ENCODE data around the gene HOXC10.
A peak's percentile ranks its signal among the peaks of the same experiment; 100 is the strongest.

Gene HOXC10

DNA sequence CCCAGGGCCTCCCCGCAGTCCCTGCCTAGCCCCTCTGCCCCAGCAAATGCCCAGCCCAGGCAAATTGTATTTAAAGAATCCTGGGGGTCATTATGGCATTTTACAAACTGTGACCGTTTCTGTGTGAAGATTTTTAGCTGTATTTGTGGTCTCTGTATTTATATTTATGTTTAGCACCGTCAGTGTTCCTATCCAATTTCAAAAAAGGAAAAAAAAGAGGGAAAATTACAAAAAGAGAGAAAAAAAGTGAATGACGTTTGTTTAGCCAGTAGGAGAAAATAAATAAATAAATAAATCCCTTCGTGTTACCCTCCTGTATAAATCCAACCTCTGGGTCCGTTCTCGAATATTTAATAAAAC is 45.5 kb downstream of the HOXC10 start:
- no peak for DNase-seq (ENCODE audit: low read depth)

DNA sequence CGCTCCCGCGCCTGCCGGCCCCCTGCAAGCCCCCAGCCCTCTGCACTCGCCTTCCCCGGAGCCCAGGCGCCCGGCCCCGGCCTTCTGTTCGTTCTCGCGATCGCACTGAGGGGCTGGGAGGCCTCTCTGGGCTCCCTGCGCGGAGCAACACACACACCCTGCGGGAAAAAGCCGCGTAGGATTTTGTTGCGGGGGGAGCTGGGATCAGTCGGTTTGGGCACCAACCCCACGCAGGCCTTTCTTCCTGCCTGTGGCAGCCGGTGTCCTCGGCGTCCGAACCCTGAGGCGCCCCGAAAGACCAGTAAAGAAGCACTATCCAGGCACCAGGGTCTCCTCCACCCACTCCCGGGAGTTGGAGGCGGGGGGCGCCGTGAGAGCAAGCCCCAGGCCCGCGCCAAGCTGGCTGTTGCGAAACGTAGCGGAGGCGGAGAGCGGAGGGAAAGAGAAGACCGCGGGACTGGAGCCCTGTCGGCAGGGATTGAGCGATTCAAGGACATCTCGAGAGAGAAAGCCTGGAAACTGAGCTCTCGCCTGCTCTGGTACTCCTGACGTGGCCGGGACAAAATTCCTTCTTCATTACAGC is 46.0 kb downstream of the HOXC10 start:
- DNase-seq (ENCODE audit: low read depth): no peak

DNA sequence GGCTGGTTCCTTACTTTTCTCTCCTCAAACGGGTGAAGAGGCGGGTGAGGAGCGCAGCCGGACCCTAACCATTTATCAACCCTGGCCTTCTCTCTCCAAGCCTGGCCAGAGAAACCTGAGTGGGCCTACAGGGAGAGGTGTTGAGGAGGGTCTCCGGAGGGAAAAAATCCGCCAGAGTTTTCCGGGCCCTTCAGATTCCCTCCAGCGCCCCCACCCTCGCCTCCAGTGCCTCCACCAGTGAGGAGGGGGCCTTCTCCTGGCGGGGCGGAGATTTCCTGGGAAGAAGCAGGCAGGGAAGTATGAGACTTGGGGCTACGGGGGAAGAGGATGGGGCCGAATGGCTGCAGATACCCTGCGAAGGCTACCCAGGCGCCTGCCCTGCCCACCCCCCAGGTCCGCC is 46.5 kb downstream of the HOXC10 start:
- DNase-seq (ENCODE audit: low read depth): no peak

DNA sequence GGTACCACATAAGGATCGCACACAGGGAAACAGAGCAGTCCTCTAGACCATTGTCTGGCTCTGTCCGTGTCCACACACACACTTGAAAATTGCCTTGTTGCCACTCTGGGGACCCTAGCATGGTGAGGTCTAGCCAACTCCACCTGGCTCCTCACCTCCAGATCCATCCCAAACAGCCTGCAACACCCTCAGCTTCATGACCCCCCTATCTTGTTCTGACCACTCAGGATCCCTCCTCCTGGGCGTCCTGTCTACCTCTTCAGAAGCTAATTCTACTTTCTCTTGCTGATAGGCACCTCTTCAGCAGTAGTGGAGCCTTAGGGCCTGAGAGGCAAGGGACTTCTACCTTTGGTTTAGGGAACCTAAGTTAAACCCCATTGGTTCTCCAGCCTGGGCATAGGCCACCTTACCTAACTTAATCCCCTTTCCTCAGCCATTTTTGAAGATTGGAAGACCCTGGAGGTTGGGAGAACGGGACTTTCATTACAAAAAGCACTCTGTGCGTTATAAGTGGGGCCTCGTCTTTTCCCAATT is 47.2 kb downstream of the HOXC10 start:
- no peak for DNase-seq (ENCODE audit: low read depth)

DNA sequence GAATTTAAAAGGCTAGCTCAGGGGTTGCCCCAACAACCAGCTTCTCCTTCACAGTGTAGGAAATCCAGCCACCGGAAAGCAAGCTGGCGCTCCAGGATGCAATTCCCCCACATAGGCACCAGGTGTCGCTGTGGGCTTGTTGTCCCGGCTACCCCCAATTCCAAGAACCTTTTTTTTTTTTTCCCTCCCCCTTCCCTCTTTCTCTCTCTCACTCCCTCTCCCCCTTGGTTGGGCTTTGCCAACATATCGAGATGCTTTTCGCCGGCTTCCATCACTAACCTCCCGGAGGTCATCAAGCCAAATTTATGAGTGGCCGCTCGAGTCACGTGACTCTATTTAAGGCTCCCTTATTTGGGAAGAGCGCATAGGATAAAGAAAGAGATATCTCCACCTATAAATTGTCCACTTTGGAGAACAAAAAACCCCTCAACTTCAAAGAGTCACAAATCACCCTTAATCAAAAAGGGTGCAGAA is 47.7 kb downstream of the HOXC10 start, which contains the start of gene HOXC5:
Gene HOXC5 (plus strand): TSS at position 424 of the 474 bp plus-strand sequence. CDS start 73 bp downstream, outside the sequence.
- peak; percentile 52 for DNase-seq (ENCODE audit: low read depth)

DNA sequence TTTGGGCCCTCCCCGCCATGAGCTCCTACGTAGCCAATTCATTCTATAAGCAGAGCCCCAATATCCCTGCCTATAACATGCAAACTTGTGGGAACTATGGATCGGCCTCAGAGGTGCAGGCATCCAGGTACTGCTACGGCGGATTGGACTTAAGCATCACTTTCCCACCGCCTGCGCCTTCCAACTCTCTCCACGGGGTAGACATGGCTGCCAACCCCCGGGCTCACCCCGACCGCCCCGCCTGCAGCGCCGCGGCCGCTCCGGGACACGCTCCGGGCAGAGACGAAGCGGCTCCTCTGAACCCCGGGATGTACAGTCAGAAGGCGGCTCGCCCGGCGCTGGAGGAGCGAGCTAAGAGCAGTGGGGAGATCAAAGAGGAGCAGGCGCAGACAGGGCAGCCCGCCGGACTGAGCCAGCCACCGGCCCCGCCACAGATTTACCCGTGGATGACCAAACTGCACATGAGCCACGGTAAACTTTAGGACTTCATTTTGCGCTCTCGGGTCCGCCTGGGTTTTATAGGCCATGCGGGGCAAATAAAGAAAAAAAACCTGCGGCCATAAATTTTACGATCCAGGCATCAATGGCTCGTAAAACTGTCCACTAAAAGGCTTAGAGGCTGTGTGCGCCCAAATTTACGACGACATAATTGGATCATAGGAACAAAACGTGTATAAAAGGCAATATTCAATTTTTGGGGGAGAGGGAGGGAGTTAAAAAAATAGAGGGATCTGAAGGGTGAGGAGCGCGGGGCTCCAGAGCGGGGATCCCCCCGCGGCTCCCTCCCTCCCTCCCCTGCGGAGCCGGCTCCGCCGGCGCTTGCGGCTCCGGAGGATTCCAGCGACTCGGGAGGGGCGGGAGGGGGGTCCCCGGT is 48.4 kb downstream of the HOXC10 start:
- DNase-seq (ENCODE audit: low read depth): no peak

DNA sequence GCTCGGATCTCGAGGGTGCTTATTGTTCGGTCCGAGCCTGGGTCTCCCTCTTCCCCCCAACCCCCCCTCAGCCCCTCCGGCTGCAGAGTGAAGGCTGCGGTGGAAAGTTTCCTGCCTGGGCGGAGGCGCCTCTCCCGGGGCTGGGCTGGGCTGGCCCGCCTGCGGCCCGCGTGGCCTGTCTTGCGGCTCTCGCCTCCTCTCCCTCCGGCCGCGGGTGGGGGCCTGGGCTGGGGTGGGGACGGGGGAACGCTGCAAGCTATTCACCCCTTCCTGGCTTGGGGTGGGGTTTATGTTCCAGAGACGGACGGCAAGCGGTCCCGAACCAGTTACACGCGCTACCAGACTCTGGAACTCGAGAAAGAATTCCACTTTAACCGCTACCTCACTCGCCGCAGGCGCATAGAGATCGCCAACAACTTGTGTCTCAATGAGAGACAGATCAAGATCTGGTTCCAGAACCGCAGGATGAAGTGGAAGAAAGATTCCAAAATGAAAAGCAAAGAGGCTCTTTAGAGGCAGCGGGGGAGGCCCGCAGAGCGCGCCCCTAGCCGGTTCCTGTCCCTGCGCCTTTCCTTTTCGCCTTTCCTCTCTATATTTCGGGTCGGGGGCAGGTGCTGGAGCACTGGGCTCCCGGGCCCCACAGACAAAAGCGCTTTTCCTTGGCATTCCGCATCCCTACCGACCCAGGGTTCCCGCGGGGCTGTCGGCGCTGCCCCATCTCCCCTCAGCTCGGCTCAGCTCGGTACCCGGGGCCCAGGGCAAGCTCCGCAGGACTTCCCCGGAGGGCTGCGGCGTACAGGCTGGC is 49.2 kb downstream of the HOXC10 start:
- no peak for DNase-seq (ENCODE audit: low read depth)

DNA sequence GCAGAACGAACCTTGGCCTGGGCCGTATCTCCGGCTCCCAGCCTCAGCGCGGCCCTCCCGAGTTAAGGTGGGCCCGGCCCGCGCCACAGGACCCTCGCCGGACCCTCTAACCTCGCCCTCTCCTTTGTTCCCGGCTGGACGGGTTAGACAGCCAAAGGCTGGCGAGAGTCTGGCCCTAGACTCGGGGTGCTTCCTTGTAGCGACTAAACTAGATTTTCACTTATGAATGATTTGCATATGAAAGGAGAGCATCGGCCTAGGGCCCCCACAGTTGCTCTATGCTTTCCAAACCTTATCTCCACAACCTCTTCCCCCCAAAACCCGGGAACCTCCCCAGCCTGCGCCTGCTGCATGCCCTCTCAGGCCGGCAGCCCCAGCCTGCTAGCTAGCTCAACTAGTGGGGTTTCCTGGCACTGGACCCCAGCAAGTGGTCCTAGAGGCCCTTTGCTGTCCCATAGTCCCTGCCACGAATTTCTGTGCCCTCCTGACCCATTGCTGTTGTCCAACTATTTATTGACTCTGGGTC is 49.9 kb downstream of the HOXC10 start:
- no peak for DNase-seq (ENCODE audit: low read depth)

DNA sequence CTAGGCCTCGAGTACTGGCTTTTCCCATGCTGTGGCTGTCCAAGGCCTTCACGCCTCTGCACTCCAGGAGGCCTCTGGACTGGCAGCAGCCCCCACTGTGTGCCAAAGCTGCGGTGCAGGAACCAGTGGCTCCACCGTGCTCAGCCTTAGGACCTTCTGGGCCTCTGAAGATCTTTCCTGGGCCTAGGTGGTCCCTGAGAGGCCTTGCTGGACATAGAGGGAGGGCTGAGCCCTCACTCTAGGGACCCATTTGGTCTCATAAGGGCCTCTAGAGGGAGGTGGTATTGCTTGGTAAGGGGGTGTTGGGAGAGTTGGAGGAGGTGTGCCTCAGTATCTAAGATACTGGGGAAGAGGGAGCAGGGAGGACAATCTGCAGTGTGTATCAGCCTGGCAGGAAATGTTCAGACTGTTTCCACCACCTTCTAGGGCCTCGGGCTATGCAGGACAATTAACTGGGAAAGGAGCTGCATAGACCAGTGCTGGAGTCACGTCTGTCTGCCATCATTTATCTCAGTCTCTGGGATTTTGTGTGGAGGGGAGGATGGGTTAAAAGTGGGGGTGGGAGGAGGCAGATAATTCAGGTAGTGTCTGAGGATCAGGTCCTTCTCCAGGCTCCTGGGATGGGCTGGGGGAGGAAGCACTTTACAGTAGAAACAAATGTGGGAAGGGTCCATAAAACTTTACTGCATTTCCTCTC is 50.8 kb downstream of the HOXC10 start:
- no peak for DNase-seq (ENCODE audit: low read depth)

DNA sequence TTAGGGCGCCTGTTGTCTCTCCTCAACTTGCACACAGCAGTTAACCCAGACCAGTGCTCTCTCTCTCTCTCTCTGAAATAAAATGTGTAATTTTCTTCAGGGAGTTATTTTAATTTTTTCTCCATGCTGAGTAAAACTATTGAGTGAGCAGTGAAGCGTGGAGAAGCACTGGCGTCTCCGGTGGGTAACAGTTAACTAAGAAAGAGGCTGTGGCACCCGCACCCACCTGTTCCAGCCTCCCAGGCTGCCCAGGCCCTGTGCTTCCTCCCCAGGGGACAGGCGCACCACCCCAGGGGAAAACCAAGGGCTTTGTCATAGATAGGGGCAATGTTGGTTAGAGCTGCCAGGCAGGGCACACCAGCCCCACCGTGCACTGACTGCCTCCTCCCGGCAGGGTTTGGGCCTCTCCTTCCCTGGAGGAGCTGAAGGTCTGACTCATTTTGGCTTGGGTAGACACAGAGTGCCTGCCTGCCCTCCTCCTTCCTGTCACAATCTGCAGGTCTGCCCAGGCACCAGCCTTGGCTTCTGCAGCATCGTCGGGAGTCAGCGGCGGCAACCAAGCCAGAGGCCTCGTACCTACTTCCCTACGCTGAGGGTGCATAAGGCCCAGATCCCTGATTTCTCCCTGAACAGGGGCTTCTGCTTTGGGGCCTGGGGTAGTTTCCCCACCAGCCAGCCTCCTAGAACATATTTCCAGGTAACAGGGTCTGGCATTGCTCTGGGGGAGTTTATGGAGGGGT is 51.8 kb downstream of the HOXC10 start:
- DNase-seq (ENCODE audit: low read depth): no peak

DNA sequence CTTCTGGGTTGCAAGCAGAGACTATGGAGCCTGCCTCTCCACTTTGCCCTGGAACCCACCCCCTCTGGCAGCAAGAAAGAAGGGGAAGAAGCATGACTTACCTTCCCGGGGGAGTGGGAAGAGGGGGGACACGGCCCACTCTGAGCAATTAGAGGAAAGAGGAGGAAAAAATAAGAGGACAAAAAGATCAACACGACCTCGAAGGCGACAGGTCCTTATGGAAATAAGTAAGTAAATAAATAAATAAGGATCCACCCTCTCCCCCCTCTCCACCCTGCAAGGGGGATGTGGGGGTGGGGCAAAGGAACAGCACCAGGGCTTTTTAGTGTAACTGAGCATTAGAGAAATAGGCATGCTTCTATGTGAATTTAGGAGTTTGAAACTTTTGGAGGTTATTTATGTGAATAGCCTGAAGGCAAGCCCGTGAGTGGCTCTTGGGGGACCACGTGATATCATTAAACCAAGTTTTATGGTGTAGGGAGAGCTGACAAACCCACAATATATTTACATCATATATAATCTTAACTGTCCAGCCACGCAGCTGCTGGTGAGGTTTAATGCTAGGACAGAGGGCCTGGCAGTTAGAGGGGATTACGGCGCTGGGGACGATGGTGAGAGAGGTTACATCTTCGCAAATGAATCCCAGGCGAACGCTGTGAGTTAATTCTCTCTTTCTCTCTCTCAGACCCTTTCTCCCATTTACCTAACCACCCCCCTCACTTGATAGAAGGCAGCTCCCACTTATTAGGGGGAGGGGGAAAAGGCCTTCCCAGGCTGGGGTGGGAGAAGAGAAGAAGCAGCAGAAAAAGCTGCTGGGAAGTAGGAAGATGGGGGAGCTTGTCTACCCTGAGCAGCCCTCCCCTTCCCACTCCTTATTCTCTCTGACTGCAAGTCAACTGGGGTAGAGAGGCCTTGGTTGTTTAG is 52.7 kb downstream of the HOXC10 start:
- no peak for DNase-seq (ENCODE audit: low read depth)

DNA sequence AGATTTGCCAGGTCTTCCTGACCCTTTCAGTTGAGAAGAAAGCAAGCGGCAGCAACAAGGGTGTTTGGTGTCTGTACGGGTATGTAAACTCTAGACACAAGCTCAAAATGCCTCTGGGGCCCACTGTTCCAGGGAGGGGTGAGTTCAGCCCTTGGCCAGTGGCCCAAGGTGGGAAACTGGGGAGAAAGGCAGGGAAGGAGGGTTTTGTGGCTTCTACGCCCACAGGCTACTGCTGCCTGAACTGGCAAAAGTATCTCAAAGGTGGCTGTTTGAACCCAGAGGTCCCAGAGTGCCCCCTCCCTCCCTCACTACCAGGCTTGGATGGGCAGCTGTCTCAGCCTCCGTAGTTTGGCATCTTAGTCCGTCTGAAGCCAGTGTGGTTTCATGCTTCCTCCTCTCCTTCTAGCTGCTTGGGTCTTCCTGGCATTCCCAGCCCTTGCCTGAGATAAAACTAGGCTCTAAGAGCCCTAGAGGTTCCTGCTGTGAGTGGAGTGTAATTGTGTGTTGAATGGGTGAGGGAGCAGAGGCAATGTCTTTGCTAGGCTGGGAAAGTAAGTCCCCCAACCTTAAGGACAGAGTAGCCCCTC is 53.4 kb downstream of the HOXC10 start:
- DNase-seq (ENCODE audit: low read depth): no peak

DNA sequence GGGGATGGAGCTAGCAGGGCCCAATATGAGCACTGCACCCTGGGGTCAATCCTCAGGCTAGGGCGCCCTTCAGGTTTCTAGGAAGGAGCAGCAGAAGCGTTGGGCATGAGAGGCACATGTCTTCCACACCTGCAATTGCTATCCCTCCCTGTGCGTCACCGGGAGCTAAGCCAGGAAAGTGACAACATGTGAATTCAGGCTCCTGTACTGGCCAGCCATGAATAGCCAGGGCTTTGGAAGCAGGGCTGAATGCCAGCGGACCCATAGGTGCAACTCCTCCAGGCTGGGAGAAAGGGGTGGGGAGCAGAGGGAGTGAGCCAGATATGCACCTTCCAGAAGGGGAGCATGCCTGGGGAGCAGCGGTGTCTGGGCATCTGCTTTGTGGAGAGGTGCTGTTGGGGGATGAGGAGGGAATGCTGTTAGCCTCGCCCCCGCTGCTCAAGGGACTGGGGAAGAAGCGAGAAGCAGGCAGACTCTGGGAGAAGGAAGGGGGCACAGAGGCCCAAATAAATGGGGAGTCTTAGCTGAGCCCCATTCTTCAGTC is 54.0 kb downstream of the HOXC10 start:
- DNase-seq (ENCODE audit: low read depth): no peak

DNA sequence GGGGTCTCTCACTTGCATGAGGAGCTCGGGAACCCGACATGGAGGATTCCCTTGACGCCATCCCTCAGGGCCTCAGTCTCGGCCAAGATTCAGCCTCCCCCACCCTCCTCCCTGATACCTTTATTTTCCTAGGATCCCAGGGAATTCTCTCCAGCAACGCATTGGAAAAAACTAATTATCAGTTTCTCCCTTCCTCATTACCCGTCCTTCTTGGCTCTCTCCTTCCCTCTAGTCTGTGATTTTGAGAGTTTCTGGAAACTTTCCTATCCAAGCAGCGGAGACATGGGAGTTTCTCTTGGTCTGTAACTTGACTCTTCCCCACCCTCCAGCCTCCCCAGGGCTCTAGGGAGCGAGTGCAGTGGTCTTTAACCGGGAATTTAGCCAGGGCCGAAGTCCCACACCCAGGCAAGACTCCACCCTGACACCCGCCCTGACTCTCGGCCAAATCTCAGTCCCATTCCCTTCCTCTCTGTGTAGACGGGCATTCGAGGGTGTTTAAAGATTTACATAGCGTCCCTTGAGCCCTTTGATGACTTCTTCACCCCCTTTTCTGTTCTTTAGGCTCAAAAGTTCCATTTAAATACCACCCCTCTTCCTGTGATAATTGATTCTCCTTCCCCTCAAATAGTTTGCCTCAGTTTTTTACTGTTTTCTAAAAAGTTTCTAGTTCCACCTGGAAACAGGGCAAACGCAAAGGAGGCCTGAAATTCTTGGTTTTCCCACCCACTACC is 54.6 kb downstream of the HOXC10 start:
- DNase-seq (ENCODE audit: low read depth): no peak

Data from activated T-cell treated with anti-CD3 and anti-CD28 coated beads for 24 hours (primary cell).